B cell (primary cell): ENCODE measurements around the gene KPNB1. TPM values are rescaled to one million over a fixed set of nuclear protein-coding genes. Genes with fewer than 3 reads are reported as not detected.
A peak's percentile ranks its signal among the peaks of the same experiment; 100 is the strongest.

Experiments used
- ATAC-seq: fragments of 200-7000 bp; cut with Tn5 transposase; one replicate; pipeline ENCODE4 v1.10.0; 2021; ENCODE audit warnings: low read depth, mild to moderate bottlenecking, moderate number of reproducible peaks, moderate library complexity
- CTCF ChIA-PET: fragments of 350-600 bp; sonication (Branson Sonifier 250); formaldehyde crosslinking; loops from one replicate; lab custom pipeline; 2021; ENCODE audit warnings: antibody characterized with exemption, inconsistent platforms; lab: Charles Lee
- POLR2A ChIA-PET: fragments of 350-600 bp; sonication (Branson Sonifier 250); formaldehyde crosslinking; loops from one replicate; lab custom pipeline; 2021; ENCODE audit warnings: antibody characterized with exemption; lab: Charles Lee
- DNase-seq: peaks from one replicate; pipeline ENCODE4 v3.0.0; 2013
- H2AFZ ChIP-seq: 2 replicates; pipeline ENCODE4 v1.6.1; 2012; ENCODE audit warnings: mild to moderate bottlenecking, low read depth, low read length; ENCODE audit not compliant: insufficient read depth, poor library complexity, severe bottlenecking
- H3K27ac ChIP-seq, 2 donors: 1 replicate in 1 of 2; 2 replicates in 1 of 2; pipeline ENCODE4 v1.5.1; 2012 to 2013; ENCODE audit warnings: low read length in 2 of 2, mild to moderate bottlenecking in 2 of 2, moderate library complexity in 1 of 2
- H3K27me3 ChIP-seq, 4 experiments: fragments of 200-600 bp in 1 of 4; sonication (generic) in 1 of 4; replicated peaks in 1 of 4; 1 replicate in 2 of 4; 2 replicates in 2 of 4; pipeline versions ENCODE4 v1.6.1 to v1.7.0; 2013 to 2016; ENCODE audit warnings: low read length in 3 of 4, mild to moderate bottlenecking in 2 of 4, mixed read lengths in 1 of 4, moderate library complexity in 1 of 4; ENCODE audit not compliant: insufficient read depth in 4 of 4, control insufficient read depth in 3 of 4; ENCODE audit errors: control extremely low read depth in 1 of 4
- H3K36me3 ChIP-seq, 2 experiments: replicated peaks in 1 of 2; 1 replicate in 1 of 2; 2 replicates in 1 of 2; pipeline versions ENCODE4 v1.6.1 to v1.7.1; 2013; ENCODE audit warnings: low read length in 1 of 2; ENCODE audit not compliant: insufficient read depth in 2 of 2, control insufficient read depth in 1 of 2; ENCODE audit errors: control extremely low read depth in 1 of 2, extremely low read depth in 1 of 2
- H3K4me1 ChIP-seq, 2 donors: fragments of 200-600 bp in 1 of 2; sonication (generic) in 1 of 2; 1 replicate in 1 of 2; 2 replicates in 1 of 2; pipeline versions ENCODE4 v1.5.1 to v1.6.1; 2013 to 2017; ENCODE audit warnings: low read length in 2 of 2; ENCODE audit not compliant: control insufficient read depth in 2 of 2, insufficient read depth in 2 of 2
- H3K4me2 ChIP-seq: replicated peaks from 2 replicates; pipeline ENCODE3; 2012; ENCODE audit warnings: mild to moderate bottlenecking, low read depth, low read length; ENCODE audit not compliant: poor library complexity, severe bottlenecking
- H3K4me3 ChIP-seq, 5 experiments: fragments of 200-600 bp in 1 of 5; sonication (generic) in 1 of 5; 1 replicate in 3 of 5; 2 replicates in 2 of 5; pipeline versions ENCODE4 v1.5.1 to v1.7.0; 2011 to 2016; ENCODE audit warnings: low read length in 4 of 5, mild to moderate bottlenecking in 4 of 5, low read depth in 2 of 5, control low read depth in 1 of 5, moderate library complexity in 1 of 5; ENCODE audit not compliant: insufficient read depth in 1 of 5; ENCODE audit errors: control extremely low read depth in 1 of 5, extremely low read depth in 1 of 5
- H3K79me2 ChIP-seq: fragments of 200-600 bp; sonication (generic); one replicate; pipeline ENCODE4 v1.6.0; 2016; ENCODE audit warnings: low read length; ENCODE audit not compliant: control insufficient read depth, insufficient read depth
- H3K9ac ChIP-seq: fragments of 200-600 bp; sonication (generic); 2 replicates; pipeline ENCODE4 v1.6.1; 2017; ENCODE audit warnings: mild to moderate bottlenecking, low read length, moderate library complexity
- H3K9me3 ChIP-seq, 3 donors: one replicate each; pipeline versions ENCODE4 v1.6.1 to v1.7.1; 2013; ENCODE audit warnings: low read length in 2 of 3; ENCODE audit not compliant: control insufficient read depth in 2 of 3, insufficient read depth in 1 of 3; ENCODE audit errors: control extremely low read depth in 1 of 3
- H4K20me1 ChIP-seq: 2 replicates; pipeline ENCODE4 v1.6.0; 2012; ENCODE audit warnings: mild to moderate bottlenecking, low read length; ENCODE audit not compliant: insufficient read depth, control insufficient read depth, poor library complexity, severe bottlenecking
- H3K27ac Mint-ChIP-seq: one replicate; pipeline ENCODE4 v1.8.0; 2021; ENCODE audit warnings: mixed read lengths
- H3K27me3 Mint-ChIP-seq: one replicate; pipeline ENCODE4 v1.8.0; 2021; ENCODE audit warnings: mixed read lengths
- H3K4me1 Mint-ChIP-seq: one replicate; pipeline ENCODE4 v1.8.0; 2021; ENCODE audit warnings: mixed read lengths
- H3K4me3 Mint-ChIP-seq: one replicate; pipeline ENCODE4 v1.8.0; 2021; ENCODE audit warnings: mixed read lengths
- H3K9me3 Mint-ChIP-seq: one replicate; pipeline ENCODE4 v1.8.0; 2022; ENCODE audit warnings: mixed read lengths; ENCODE audit not compliant: insufficient read depth
- EZH2 ChIP-seq: IDR thresholded peaks from 2 replicates; pipeline ENCODE4 v1.6.1; 2012; ENCODE audit warnings: borderline replicate concordance, low read depth, mild to moderate bottlenecking, moderate library complexity, low read length; ENCODE audit not compliant: insufficient read depth, poor library complexity, severe bottlenecking
- WGBS: methylation state at CpG from one replicate; pipeline ENCODE4 v1.1.5; 2013; ENCODE audit warnings: missing lambda C conversion rate; ENCODE audit not compliant: insufficient coverage; 5-methylcytosine and 5-hydroxymethylcytosine counted together
- intact Hi-C: fragments of 100-400 bp; cut with micrococcal nuclease; formaldehyde crosslinking; loops from one replicate; pipeline ENCODE4 v1.10.0; 2022
- polyA plus RNA-seq: library from polyadenylated mRNA; depleted of rRNA; stranded (reverse); fragments of >200 nt; gene quantifications from 2 replicates; pipeline ENCODE4 v1.2.3, GENCODE V29; 2012
- total RNA-seq, 2 donors: library from RNA; stranded (reverse); fragments of 120-200 nt in 1 of 2; gene quantifications; 1 replicate in 1 of 2; 2 replicates in 1 of 2; pipeline versions ENCODE4 v1.2.3 to v1.2.4, GENCODE V29; 2013 to 2022
- TF ChIP-seq, protein P1 (sequence below): fragments of 200-600 bp; IDR thresholded peaks from one replicate; pipeline ENCODE4 v1.8.0; 2022; ENCODE audit warnings: antibody characterized with exemption, mild to moderate bottlenecking

KPNB1 gene
- total and polyA plus RNA-seq, 2 donors (not counting 1 experiment from before 2014, with no cell fraction given): 60.6 to 278 TPM

DNA sequence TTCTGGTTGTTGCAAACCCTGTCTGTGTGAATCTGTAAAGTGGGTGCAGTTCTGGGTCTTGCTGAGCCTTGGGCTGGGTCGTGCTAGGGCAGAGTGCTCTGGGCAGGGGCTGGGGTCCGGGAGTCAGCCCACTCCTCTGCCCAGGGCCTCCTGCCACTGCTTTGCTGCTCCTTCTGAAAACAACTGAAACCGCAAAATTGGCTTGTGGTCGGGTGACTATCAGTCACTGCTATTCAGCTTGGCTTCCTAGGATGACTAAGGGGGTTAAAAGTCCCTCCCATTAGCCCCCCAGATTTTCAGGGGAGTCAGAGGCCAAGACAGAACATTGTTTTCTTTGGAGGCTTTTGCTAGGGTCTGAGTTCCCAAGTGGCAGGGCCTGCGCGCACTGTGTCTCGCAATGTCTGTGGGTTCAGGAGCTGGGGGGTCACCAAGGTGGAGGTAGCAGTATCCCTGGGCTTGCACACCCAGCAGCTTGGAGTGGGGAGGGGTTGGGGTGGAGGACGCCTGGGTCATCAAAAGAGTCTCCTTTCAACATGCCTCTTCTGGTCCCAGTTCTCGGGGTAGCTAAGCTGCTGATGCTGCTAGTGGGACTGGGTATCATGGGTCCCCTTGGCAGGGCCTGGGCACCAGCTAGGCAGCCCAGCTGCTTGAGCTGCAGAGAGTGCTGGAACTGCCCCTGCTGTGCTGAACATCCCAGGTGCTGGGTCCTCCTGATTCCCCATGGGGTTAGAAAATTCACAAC lies 69.9 kb downstream of the KPNB1 start:
- ChIA-PET CTCF (interaction anchor here (1.1 to 2.9 kb wide), 7 partner anchors 12 to 56 kb away, joined by 3 to 30 read pairs (median 7); partner anchors contain the start of gene TBX21), POLR2A (interaction anchor here (0.9 to 1.4 kb wide), 2 partner anchors 14 to 70 kb away, joined by 3 read pairs; partner anchors contain the start of genes KPNB1 and TBX21)
- Histone ChIP-seq H3K4me1 (peaks cover 62 to 75% of the 10 kb centered on the region in 2 donors), H4K20me1 (no peaks in the 10 kb centered on the region), H2AFZ (no peak overlapping the region), H3K27me3 (peaks cover 0 to 25% (median 12%) of the 10 kb centered on the region in 4 experiments), H3K9ac (no peak overlapping the region), H3K27ac (no peak overlapping the region), H3K36me3 (no peaks in the 10 kb centered on the region), H3K79me2 (no peaks in the 10 kb centered on the region), H3K9me3 (no peaks in the 10 kb centered on the region), H3K4me3 (no peak overlapping the region), H3K4me2 (no peak overlapping the region)
- Mint-ChIP-seq H3K27ac (peak overlapping the region; percentile 61), H3K9me3 (no peaks in the 10 kb centered on the region), H3K4me1 (peaks cover 71% of the 10 kb centered on the region), H3K27me3 (peaks cover 17% of the 10 kb centered on the region), H3K4me3 (no peak overlapping the region)
- no peak for ATAC-seq
- intact Hi-C loops: no loop called here
- no peak for DNase-seq
- 30% methylated on average over 9 of the region's 9 CpGs for WGBS
- TF ChIP-seq, protein P1, sequence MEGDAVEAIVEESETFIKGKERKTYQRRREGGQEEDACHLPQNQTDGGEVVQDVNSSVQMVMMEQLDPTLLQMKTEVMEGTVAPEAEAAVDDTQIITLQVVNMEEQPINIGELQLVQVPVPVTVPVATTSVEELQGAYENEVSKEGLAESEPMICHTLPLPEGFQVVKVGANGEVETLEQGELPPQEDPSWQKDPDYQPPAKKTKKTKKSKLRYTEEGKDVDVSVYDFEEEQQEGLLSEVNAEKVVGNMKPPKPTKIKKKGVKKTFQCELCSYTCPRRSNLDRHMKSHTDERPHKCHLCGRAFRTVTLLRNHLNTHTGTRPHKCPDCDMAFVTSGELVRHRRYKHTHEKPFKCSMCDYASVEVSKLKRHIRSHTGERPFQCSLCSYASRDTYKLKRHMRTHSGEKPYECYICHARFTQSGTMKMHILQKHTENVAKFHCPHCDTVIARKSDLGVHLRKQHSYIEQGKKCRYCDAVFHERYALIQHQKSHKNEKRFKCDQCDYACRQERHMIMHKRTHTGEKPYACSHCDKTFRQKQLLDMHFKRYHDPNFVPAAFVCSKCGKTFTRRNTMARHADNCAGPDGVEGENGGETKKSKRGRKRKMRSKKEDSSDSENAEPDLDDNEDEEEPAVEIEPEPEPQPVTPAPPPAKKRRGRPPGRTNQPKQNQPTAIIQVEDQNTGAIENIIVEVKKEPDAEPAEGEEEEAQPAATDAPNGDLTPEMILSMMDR: no peak
- TF ChIP-seq EZH2: no peak

DNA sequence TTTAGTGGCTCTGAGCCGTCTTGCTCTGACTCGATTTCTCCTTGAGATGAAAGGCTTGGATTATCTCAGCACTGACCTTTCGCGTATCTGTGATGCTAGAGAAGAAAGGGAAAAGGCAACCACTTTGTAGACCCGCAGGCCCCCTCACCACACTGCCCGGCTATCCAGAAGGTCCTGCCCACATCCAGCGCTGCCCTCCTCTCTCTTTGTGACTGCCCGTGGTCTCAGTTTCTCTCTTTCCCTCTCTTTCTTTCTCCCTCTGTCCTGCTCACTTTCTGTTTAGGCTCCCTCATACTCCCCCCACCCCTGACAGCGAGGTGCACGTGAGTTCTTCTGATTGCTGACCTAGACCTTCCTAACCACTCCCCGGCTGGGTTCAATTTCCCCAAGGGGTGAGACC lies 70.5 kb downstream of the KPNB1 start:
- intact Hi-C loops: no loop called here
- Histone ChIP-seq H4K20me1 (no peaks in the 10 kb centered on the region), H3K36me3 (no peaks in the 10 kb centered on the region), H2AFZ (no peak overlapping the region), H3K4me3 (no peak overlapping the region), H3K9ac (no peak overlapping the region), H3K4me1 (peaks cover 56 to 69% of the 10 kb centered on the region in 2 donors), H3K79me2 (no peaks in the 10 kb centered on the region), H3K4me2 (no peak overlapping the region), H3K27me3 (peaks cover 0 to 27% (median 12%) of the 10 kb centered on the region in 4 experiments), H3K27ac (no peak overlapping the region), H3K9me3 (no peaks in the 10 kb centered on the region)
- H3K4me3 Mint-ChIP-seq: peak overlapping the region; percentile 50
- CTCF ChIA-PET: interaction anchor here (1.1 to 2.9 kb wide), 2 partner anchors 19 to 22 kb away, joined by 3 to 30 read pairs; no protein-coding TSS in a partner anchor
- TF ChIP-seq, protein P1: no peak
- no peak for TF ChIP-seq EZH2
- WGBS: 81% methylated on average over 9 of the region's 11 CpGs
- POLR2A ChIA-PET: interaction anchor here (0.9 to 1.4 kb wide), 2 partner anchors 13 to 70 kb away, joined by 3 read pairs; partner anchors contain the start of genes KPNB1 and TBX21
- peaks cover 65% of the 10 kb centered on the region for H3K4me1 Mint-ChIP-seq
- H3K27me3 Mint-ChIP-seq: peaks cover 23% of the 10 kb centered on the region
- ATAC-seq (no peak), DNase-seq (no peak)
- H3K9me3 Mint-ChIP-seq: no peaks in the 10 kb centered on the region
- peak overlapping the region; percentile 59 for H3K27ac Mint-ChIP-seq
